OCI-LY1 (cell line): ENCODE results near the gene KREMEN1.

ENCODE experiments used
- H2AFZ ChIP-seq: fragments of 200-600 bp; sonication (generic), shearing (Covaris generic); 2 replicates; pipeline ENCODE4 v1.6.0; 2014; ENCODE audit warnings: antibody characterized with exemption, mild to moderate bottlenecking, low read length
- H3F3A ChIP-seq: fragments of 200-600 bp; sonication (generic), shearing (Covaris generic); 2 replicates; pipeline ENCODE4 v1.6.0; 2014; ENCODE audit warnings: mild to moderate bottlenecking, antibody characterized with exemption, low read length, moderate library complexity; ENCODE audit not compliant: insufficient read depth
- H3K27ac ChIP-seq: fragments of 200-600 bp; sonication (generic); 2 replicates; pipeline ENCODE4 v1.5.1; 2014; ENCODE audit warnings: low read length, mixed run types, mild to moderate bottlenecking, low read depth; ENCODE audit not compliant: poor library complexity, severe bottlenecking
- H3K27me3 ChIP-seq: fragments of 200-600 bp; sonication (generic); 2 replicates; pipeline ENCODE4 v1.6.0; 2014; ENCODE audit warnings: antibody characterized with exemption, mild to moderate bottlenecking, low read length, moderate library complexity; ENCODE audit not compliant: insufficient read depth
- H3K36me3 ChIP-seq: fragments of 200-600 bp; sonication (generic); 2 replicates; pipeline ENCODE4 v1.6.1; 2014; ENCODE audit warnings: mild to moderate bottlenecking, antibody characterized with exemption, low read length, moderate library complexity, mixed read lengths; ENCODE audit not compliant: insufficient read depth
- H3K4me1 ChIP-seq: fragments of 200-600 bp; sonication (generic); 2 replicates; pipeline ENCODE4 v1.5.1; 2014; ENCODE audit warnings: mild to moderate bottlenecking, low read length, moderate library complexity; ENCODE audit not compliant: insufficient read depth, severe bottlenecking
- H3K4me2 ChIP-seq: fragments of 200-600 bp; sonication (generic), shearing (Covaris generic); 2 replicates; pipeline ENCODE4 v1.6.1; 2014; ENCODE audit warnings: low read length
- H3K4me3 ChIP-seq: fragments of 200-600 bp; sonication (generic); 2 replicates; pipeline ENCODE4 v1.5.1; 2014; ENCODE audit warnings: low read length, low read depth, mild to moderate bottlenecking, mixed read lengths; ENCODE audit not compliant: poor library complexity, severe bottlenecking
- H3K79me2 ChIP-seq: fragments of 200-600 bp; shearing (Covaris generic); 2 replicates; pipeline ENCODE4 v1.6.1; 2016; ENCODE audit warnings: mixed run types, low read length, mixed read lengths; ENCODE audit not compliant: insufficient read depth
- H3K9ac ChIP-seq: fragments of 200-600 bp; sonication (generic), shearing (Covaris generic); 2 replicates; pipeline ENCODE4 v1.6.1; 2014; ENCODE audit warnings: mild to moderate bottlenecking, low read length, mixed read lengths
- H3K9me2 ChIP-seq: fragments of 200-600 bp; sonication (generic), shearing (Covaris generic); 2 replicates; pipeline ENCODE4 v1.6.1; 2014; ENCODE audit warnings: low read depth, mild to moderate bottlenecking, low read length, mixed read lengths
- H3K9me3 ChIP-seq: fragments of 200-600 bp; shearing (Covaris generic); 2 replicates; pipeline ENCODE4 v1.6.1; 2014; ENCODE audit warnings: low read length, mixed read lengths
- H4K20me1 ChIP-seq: fragments of 200-600 bp; sonication (generic), shearing (Covaris generic); 2 replicates; pipeline ENCODE4 v1.6.0; 2016; ENCODE audit warnings: mild to moderate bottlenecking, low read length; ENCODE audit not compliant: insufficient read depth
- CTCF ChIP-seq: fragments of 200-600 bp; sonication (generic), shearing (Covaris generic); IDR thresholded peaks from 2 replicates; pipeline ENCODE4 v1.5.1; 2017; ENCODE audit warnings: mild to moderate bottlenecking, antibody characterized with exemption, low read length, moderate library complexity, mixed read lengths
- EZH2 ChIP-seq: fragments of 200-600 bp; sonication (generic), shearing (Covaris generic); IDR thresholded peaks from 2 replicates; pipeline ENCODE4 v1.8.0; 2017; ENCODE audit warnings: borderline replicate concordance, mixed run types, mild to moderate bottlenecking, antibody characterized with exemption, low read length, moderate library complexity, mixed read lengths

The KREMEN1 gene

GRCh38 chr22:29050457-29050856 is 22.4 kb upstream of the KREMEN1 start:
- TF ChIP-seq EZH2: no peak
- TF ChIP-seq CTCF: no peak
- Histone ChIP-seq H3K36me3 (no peaks in the 10 kb centered on the region; the same call in 1 of the 2 replicates), H4K20me1 (no peaks in the 10 kb centered on the region), H3K9me3 (no peaks in the 10 kb centered on the region), H3K4me1 (no peaks in the 10 kb centered on the region), H3F3A (no peaks in the 10 kb centered on the region), H3K27ac (no peak overlapping the region), H3K9me2 (no peaks in the 10 kb centered on the region), H2AFZ (no peak overlapping the region), H3K9ac (no peak overlapping the region), H3K27me3 (no peaks in the 10 kb centered on the region), H3K79me2 (no peaks in the 10 kb centered on the region), H3K4me3 (no peak overlapping the region), H3K4me2 (no peak overlapping the region)

- no peaks in the 10 kb centered on the region for H3K9me2 ChIP-seq
Observed at GRCh38 chr22:29053048-29053702, 19.7 kb upstream of the KREMEN1 start.

GRCh38 chr22:29054251-29054767 is 18.5 kb upstream of the KREMEN1 start:
- Histone ChIP-seq H3K9ac (no peak overlapping the region), H3K9me2 (no peaks in the 10 kb centered on the region), H3K79me2 (no peaks in the 10 kb centered on the region), H3K9me3 (no peaks in the 10 kb centered on the region), H3K4me3 (no peak overlapping the region), H3K27me3 (no peaks in the 10 kb centered on the region), H4K20me1 (no peaks in the 10 kb centered on the region), H3K27ac (no peak overlapping the region), H3K4me1 (no peaks in the 10 kb centered on the region), H2AFZ (no peak overlapping the region), H3F3A (no peaks in the 10 kb centered on the region), H3K36me3 (no peaks in the 10 kb centered on the region), H3K4me2 (no peak overlapping the region)
- TF ChIP-seq EZH2: no peak
- no peak for TF ChIP-seq CTCF

More at GRCh38 chr22:29053048-29053702, 19.7 kb upstream of the KREMEN1 start:
- Histone ChIP-seq H3K4me1 (no peaks in the 10 kb centered on the region), H3K4me2 (no peak overlapping the region), H3K79me2 (no peaks in the 10 kb centered on the region), H4K20me1 (no peaks in the 10 kb centered on the region), H3K9me3 (no peaks in the 10 kb centered on the region), H3K4me3 (no peak overlapping the region), H3K9ac (no peak overlapping the region), H3F3A (no peaks in the 10 kb centered on the region), H3K27me3 (no peaks in the 10 kb centered on the region), H3K27ac (no peak overlapping the region), H3K36me3 (no peaks in the 10 kb centered on the region), H2AFZ (no peak overlapping the region)
- TF ChIP-seq EZH2: no peak
- no peak for TF ChIP-seq CTCF
